ENCODE measurements around the gene RIMOC1.

DNA sequence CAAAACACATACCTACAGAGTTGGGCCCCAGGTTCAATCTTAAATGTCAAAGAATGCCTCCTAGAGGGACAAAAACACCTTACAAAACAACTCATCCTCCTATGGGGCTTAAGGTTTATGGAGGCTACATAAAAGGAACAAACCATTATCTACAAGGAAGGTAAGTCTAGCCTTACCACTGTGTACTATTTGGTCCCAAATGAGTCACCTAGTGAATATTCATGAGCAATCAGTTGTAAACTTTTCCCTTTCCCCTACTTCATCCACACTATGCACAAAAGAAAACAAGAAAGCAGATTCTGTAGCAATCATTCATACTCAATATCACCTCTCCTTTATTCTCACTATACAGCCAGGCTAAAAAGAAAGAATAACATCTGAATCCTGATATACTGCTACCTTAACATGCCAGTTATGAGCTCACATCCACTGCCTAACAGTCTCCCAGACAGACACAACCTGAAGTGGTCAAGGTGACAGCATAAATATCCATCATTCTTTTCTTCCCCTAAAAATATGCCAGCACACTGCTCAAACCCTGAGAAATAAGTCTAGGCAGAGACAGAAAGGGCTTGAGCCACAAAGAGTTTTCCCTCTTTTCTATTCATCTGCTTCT is 40.2 kb upstream of the RIMOC1 start:
- TF ChIP-seq, protein P1, sequence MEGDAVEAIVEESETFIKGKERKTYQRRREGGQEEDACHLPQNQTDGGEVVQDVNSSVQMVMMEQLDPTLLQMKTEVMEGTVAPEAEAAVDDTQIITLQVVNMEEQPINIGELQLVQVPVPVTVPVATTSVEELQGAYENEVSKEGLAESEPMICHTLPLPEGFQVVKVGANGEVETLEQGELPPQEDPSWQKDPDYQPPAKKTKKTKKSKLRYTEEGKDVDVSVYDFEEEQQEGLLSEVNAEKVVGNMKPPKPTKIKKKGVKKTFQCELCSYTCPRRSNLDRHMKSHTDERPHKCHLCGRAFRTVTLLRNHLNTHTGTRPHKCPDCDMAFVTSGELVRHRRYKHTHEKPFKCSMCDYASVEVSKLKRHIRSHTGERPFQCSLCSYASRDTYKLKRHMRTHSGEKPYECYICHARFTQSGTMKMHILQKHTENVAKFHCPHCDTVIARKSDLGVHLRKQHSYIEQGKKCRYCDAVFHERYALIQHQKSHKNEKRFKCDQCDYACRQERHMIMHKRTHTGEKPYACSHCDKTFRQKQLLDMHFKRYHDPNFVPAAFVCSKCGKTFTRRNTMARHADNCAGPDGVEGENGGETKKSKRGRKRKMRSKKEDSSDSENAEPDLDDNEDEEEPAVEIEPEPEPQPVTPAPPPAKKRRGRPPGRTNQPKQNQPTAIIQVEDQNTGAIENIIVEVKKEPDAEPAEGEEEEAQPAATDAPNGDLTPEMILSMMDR (conservative IDR thresholded peaks at IDR 0.05; ENCODE audit: low read length) = no peak
- TF ChIP-seq EZH2phosphoT487 (IDR thresholded peaks at IDR 0.05; ENCODE audit: borderline replicate concordance) = no peak

Data from Loucy (cell line).